DND-41 (cell line): ENCODE data around the gene RBM5.

Source experiments
- EZH2 ChIP-seq: IDR thresholded peaks from 3 replicates; pipeline ENCODE4 v1.6.1; 2012; ENCODE audit warnings: borderline replicate concordance, low read depth, mild to moderate bottlenecking, moderate library complexity, low read length, inconsistent platforms; ENCODE audit not compliant: severe bottlenecking
- TF ChIP-seq, protein P1 (sequence below): IDR thresholded peaks from 2 replicates; pipeline ENCODE4 v1.5.1; 2012; ENCODE audit warnings: borderline replicate concordance, low read length, moderate library complexity, mild to moderate bottlenecking; ENCODE audit not compliant: poor library complexity, severe bottlenecking; ENCODE audit errors: extremely low read depth

DNA sequence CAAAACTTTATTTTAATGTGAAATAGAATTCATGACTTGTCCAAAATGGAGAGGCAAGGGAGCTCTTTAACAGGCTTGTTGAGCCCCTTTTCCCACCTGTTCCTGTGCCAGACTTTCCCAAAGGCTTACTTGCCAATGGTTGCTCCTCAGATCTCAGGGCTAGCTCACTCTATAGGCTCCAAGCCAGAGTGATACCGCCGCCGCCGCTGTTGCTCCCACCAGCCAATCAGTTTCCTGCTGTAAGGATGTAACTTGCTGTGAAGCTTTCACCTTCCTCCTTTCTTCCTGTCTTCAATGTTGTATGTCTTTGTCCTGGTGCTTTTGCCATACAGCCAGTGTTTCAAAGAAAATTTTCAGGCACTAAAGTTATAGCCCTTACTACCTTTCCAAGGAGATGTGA is 41.3 kb upstream of the RBM5 start:
- TF ChIP-seq, protein P1, sequence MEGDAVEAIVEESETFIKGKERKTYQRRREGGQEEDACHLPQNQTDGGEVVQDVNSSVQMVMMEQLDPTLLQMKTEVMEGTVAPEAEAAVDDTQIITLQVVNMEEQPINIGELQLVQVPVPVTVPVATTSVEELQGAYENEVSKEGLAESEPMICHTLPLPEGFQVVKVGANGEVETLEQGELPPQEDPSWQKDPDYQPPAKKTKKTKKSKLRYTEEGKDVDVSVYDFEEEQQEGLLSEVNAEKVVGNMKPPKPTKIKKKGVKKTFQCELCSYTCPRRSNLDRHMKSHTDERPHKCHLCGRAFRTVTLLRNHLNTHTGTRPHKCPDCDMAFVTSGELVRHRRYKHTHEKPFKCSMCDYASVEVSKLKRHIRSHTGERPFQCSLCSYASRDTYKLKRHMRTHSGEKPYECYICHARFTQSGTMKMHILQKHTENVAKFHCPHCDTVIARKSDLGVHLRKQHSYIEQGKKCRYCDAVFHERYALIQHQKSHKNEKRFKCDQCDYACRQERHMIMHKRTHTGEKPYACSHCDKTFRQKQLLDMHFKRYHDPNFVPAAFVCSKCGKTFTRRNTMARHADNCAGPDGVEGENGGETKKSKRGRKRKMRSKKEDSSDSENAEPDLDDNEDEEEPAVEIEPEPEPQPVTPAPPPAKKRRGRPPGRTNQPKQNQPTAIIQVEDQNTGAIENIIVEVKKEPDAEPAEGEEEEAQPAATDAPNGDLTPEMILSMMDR, result no peak
- TF ChIP-seq EZH2, result no peak
